Measurements from ENCODE around the gene LAMB2. TPM values are rescaled to one million over a fixed set of nuclear protein-coding genes. Genes with fewer than 3 reads are reported as not detected.

Gene LAMB2
- total RNA-seq, 3 donors from 2014 or later (not counting 1 experiment from before 2014, with no cell fraction given) = 0.75 to 1.7 (median 1.2) TPM

DNA sequence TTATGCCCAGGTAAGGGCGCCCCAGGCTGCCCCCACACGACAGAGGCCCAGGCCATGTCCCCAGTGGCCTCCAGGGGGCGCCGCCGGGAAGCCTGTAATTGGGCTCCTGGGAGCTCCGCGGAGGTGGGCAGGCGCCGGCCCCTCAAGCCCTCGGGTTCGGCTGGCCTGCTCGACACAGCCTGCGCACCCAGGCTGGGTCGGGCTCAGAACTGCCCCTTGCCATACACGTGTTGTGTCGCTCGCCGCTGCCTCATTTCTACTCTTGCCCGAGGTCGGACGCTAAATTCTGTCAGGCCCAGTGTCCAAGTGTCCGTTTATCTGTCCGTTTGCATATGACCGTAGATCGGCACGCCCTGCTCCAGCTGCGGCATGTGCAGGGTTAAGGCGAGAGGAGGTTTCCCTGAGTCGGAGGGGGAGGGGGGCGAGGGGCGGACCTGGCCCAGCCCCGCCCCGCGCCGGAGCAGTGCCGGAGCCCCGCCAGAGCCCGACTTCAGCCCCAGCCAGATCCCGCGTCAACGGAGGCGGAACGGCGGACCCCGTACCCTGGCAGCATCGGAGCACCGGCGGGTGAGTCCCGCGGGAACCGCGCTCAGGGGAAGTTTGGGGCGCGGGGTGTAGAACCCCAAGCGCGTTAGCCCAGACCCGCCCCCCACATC lies 38.4 kb upstream of the LAMB2 start, which contains the start of gene KLHDC8B:
TSS of gene KLHDC8B (plus strand) at position 480 of the 656 bp plus-strand sequence. CDS start 1,172 bp downstream, outside the sequence.
- H3K36me3 Mint-ChIP-seq = no peaks in the 10 kb centered on the region
- H3K9me3 Mint-ChIP-seq = no peaks in the 10 kb centered on the region
- peak; percentile 83 to 88 (median 84) for ATAC-seq
- WGBS (ENCODE audit: insufficient coverage) = 1% methylated on average over 57 of the region's 57 CpGs
- no peak within 1 kb of the TSS for H3K27ac ChIP-seq (ENCODE audit: low read length)
- TF ChIP-seq CTCF (IDR thresholded peaks at IDR 0.05) = peak; percentile 97
- peak within 1 kb of the TSS in 1 of 2 donors; percentile 84 for H3K27ac Mint-ChIP-seq
- H3K27me3 Mint-ChIP-seq (ENCODE audit: low read depth in 2 of 2) = no peaks in the 10 kb centered on the region
- intact Hi-C loops (cut with micrococcal nuclease) = loop anchor here (1.0 kb wide), 1 partner anchor 278 kb away; no protein-coding TSS in a partner anchor
- DNase-seq = peak; percentile 84 to 86
- H3K27me3 ChIP-seq (ENCODE audit: control insufficient read depth, insufficient read depth, low read length) = no peaks in the 10 kb centered on the region
- H3K4me1 Mint-ChIP-seq = peaks cover 10 to 16% of the 10 kb centered on the region in 2 donors
- H3K36me3 ChIP-seq (ENCODE audit: control insufficient read depth, insufficient read depth, low read length) = no peaks in the 10 kb centered on the region
- no peaks in the 10 kb centered on the region for H3K9me3 ChIP-seq (ENCODE audit: control insufficient read depth, insufficient read depth, low read length)
- peak within 1 kb of the TSS; percentile 68 for H3K4me3 ChIP-seq (ENCODE audit: low read length)
- peaks cover 25% of the 10 kb centered on the region for H3K4me1 ChIP-seq (ENCODE audit: control insufficient read depth, insufficient read depth, low read length)
- peak within 1 kb of the TSS; percentile 82 for H3K4me3 Mint-ChIP-seq

DNA sequence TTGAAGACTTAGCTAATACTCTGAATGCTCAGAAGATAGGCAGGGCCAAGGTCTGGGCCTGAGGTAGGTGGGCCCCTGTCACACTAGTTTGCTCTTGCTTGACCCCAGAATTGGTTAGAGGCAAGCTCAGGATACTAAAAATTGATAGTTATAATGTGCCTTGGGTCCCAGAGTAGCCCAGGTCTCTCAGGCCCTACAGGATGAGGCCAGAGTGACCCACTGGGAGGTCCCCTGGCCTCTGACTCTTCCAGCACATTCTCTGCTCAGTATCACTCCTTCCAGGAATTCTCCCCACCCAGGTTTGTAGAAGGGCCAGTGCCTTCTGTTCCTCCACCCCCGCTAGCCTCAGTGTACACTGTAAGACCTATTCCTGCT lies 37.9 kb upstream of the LAMB2 start:
- H3K27ac ChIP-seq (ENCODE audit: low read length) = no peak overlapping the region
- H3K4me1 ChIP-seq (ENCODE audit: control insufficient read depth, insufficient read depth, low read length) = peaks cover 27% of the 10 kb centered on the region
- no peaks in the 10 kb centered on the region for H3K9me3 Mint-ChIP-seq
- ATAC-seq (peak in 1 of 3 donors; percentile 2), DNase-seq (no peak)
- H3K27me3 Mint-ChIP-seq (ENCODE audit: low read depth in 2 of 2) = no peaks in the 10 kb centered on the region
- H3K4me1 Mint-ChIP-seq = peaks cover 11 to 17% of the 10 kb centered on the region in 2 donors
- WGBS (ENCODE audit: insufficient coverage) = 0% methylated on average over 1 of the region's 1 CpG
- intact Hi-C loops (cut with micrococcal nuclease) = loop anchor here (1.0 kb wide), 1 partner anchor 279 kb away; no protein-coding TSS in a partner anchor
- H3K27me3 ChIP-seq (ENCODE audit: control insufficient read depth, insufficient read depth, low read length) = no peaks in the 10 kb centered on the region
- H3K9me3 ChIP-seq (ENCODE audit: control insufficient read depth, insufficient read depth, low read length) = no peaks in the 10 kb centered on the region
- H3K36me3 ChIP-seq (ENCODE audit: control insufficient read depth, insufficient read depth, low read length) = no peaks in the 10 kb centered on the region
- TF ChIP-seq CTCF (IDR thresholded peaks at IDR 0.05) = no peak
- peak overlapping the region; percentile 68 for H3K4me3 ChIP-seq (ENCODE audit: low read length)
- H3K4me3 Mint-ChIP-seq = peak overlapping the region; percentile 82
- no peaks in the 10 kb centered on the region for H3K36me3 Mint-ChIP-seq
- H3K27ac Mint-ChIP-seq = peak overlapping the region in 1 of 2 donors; percentile 84

GRCh38 chr3:49166752-49167556 lies 34.1 kb upstream of the LAMB2 start:
- H3K4me1 ChIP-seq (ENCODE audit: control insufficient read depth, insufficient read depth, low read length) = peaks cover 36% of the 10 kb centered on the region
- no peaks in the 10 kb centered on the region for H3K27me3 Mint-ChIP-seq (ENCODE audit: low read depth in 2 of 2)
- H3K27me3 ChIP-seq (ENCODE audit: control insufficient read depth, insufficient read depth, low read length) = no peaks in the 10 kb centered on the region
- H3K27ac ChIP-seq (ENCODE audit: low read length) = peak overlapping the region; percentile 73
- no peaks in the 10 kb centered on the region for H3K9me3 ChIP-seq (ENCODE audit: control insufficient read depth, insufficient read depth, low read length)
- H3K4me3 ChIP-seq (ENCODE audit: low read length) = peak overlapping the region; percentile 50
- no peaks in the 10 kb centered on the region for H3K36me3 Mint-ChIP-seq
- peak overlapping the region; percentile 87 to 93 for H3K27ac Mint-ChIP-seq
- ATAC-seq (no peak), DNase-seq (no peak)
- H3K4me3 Mint-ChIP-seq = peak overlapping the region; percentile 86
- peaks cover 12% of the 10 kb centered on the region for H3K36me3 ChIP-seq (ENCODE audit: control insufficient read depth, insufficient read depth, low read length)
- peaks cover 28 to 37% of the 10 kb centered on the region in 2 donors for H3K4me1 Mint-ChIP-seq
- H3K9me3 Mint-ChIP-seq = no peaks in the 10 kb centered on the region
- 97% methylated on average over 6 of the region's 6 CpGs for WGBS (ENCODE audit: insufficient coverage)
- TF ChIP-seq CTCF (IDR thresholded peaks at IDR 0.05) = no peak
- intact Hi-C loops (cut with micrococcal nuclease) = loop anchor here (5.0 kb wide), 1 partner anchor 75 kb away; the partner anchor contains the start of gene QRICH1
